HL-60/S4 treated with retinoic acid at 250 ng/mL for 4 days and 3 days (cell line): ENCODE data around the gene RFPL2.

Experiments
- in situ Hi-C: fragments of 300-500 bp; cut with MboI; formaldehyde crosslinking; loops from 2 replicates; pipeline ENCODE4 v1.7.0; 2022; ENCODE audit warnings: low sequenced_read_pairs

RFPL2 gene

DNA sequence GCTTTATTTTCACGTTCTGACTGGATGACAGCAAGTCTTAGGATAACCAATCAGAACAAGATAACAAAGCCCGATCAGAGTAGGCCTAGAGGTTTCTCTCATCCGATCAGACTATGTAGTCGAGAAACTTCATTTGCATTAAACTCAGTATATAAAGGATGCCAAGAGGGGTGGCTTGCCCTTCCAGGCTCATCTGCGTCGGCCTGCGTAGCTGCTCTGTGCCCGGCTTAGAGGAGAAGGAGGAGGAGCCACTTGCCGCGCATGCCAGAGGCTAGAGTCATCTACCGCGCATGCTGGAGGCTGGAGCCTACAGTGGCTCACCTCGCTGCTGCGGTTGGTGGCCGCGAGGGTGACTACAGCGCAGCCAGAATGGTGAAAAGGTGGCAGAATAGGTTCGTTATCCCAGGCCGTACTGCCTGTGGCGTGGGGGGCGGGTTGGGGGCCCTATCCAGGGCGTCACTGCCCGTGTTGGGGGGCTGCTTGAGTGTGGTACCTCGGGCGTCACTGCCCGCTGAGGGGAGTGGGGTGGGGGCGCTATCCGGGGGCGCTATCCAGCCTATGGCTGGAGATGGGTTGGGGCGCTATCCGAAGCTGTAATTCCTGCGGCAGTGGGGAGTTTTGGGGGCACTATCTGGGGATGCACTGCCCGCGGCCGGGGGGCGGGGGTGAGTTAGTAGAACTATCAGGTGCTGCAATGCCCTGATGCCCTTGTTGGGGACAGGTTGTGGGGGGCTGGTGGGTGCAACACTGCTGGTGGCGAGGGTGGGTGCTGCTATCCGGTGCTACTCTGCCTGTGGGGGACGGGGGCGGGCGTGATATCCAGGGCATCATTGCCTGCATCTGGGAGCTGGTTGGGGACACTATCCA is at the start of gene RFPL2:
Gene RFPL2 (minus strand): TSS at position 218 of the 867 bp plus-strand sequence. CDS start 2,622 bp downstream, outside the sequence.
- in situ Hi-C loops = no loop called here

GRCh38 chr22:32249231-32249630 is 44.4 kb upstream of the RFPL2 start:
- in situ Hi-C loops = no loop called here

DNA sequence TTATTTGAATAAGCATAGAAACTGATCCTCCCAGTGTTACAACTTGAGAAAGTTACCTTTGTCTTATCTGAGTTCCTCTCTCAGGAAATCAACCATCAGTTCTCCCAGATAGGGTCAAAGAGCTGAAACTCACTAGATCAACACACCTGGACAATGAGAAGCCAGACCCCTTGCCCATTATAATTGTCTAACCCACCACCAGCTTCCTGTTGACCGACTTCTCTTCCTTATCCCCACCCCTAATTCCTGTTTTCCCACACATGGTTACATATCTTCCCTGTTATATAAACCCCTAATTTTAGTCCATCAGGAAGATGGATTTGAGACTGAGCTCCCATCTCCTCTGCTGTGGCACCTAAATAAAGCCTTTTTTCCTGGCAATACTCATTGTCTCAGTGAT is 43.4 kb upstream of the RFPL2 start:
- in situ Hi-C loops = no loop called here

GRCh38 chr22:32246166-32246565 is 41.3 kb upstream of the RFPL2 start:
- in situ Hi-C loops = no loop called here

GRCh38 chr22:32245042-32245441 is 40.2 kb upstream of the RFPL2 start:
- in situ Hi-C loops = no loop called here

DNA sequence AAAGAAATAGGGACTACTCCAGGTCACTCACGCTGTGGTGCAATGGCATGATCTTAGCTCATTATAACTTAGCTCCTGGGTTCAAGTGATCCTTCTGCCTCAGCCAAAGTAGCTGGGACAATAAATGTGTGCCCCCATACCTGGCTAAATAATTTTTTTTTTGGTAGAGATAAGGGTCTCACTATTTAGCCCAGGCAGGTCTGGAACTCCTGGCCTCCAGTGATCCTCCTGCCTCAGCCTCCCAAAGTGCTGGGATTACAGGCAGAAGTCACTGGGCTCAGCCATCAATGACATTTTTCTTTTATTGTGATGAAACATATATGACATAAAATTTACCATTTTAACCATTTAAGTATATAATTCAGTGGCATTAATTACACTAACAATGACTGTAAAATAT is 39.7 kb upstream of the RFPL2 start:
- in situ Hi-C loops = no loop called here

GRCh38 chr22:32240461-32240860 is 35.6 kb upstream of the RFPL2 start:
- in situ Hi-C loops = no loop called here

DNA sequence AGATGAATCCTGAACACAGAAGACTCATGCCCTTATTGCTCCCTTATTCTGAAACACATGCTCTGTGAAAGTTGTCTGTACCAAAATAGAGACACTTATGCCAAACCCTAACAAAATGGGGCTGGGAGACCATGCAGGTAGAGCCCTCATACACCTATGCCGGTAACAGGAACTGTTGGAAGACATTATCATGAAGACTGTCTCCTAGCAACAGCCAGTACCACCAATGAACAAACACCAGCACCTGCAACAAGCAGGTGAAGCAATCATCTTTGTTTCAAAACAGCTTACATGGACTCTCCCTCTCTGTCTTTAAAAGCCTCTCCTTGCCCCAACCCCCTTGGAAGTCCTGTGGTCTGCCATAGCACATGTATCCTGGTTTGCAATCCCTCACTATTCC is 33.0 kb upstream of the RFPL2 start:
- in situ Hi-C loops = no loop called here

DNA sequence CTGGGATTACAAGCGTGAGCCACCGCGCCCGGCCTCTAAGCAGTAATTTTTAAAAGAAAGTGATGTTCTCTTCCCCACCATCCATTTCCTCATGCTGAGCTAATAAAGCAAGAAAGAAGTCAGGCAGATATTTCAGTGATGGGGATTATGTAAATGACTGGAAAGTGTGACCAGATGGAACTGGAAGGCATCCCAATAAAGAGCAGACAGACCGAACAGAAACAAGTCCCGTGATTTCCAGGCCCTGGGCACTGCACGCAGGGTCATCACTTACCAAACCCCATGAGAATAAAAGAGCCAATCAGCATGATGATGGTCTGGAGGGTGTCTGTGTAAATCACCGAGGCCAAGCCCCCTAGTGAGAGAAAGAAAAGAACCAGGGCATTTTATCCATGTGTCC is 32.1 kb upstream of the RFPL2 start:
- in situ Hi-C loops = no loop called here

DNA sequence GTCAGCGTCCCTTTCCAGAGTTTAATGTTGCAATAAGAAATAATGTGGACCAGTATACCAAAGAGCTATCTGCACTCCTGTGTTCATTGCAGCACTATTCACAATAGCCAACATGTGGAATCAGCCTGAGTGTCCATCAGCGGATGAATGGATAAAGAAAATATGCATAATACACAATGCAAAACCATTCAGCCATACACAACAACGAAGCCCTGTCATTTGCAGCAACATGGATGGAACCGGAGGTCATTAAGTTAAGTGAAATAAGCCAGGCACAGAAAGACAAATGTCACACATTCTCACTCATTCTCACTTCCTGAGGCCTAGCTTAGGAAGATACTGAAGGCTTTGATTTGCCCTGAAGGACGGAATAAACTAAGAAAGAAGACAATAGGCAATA is 28.2 kb upstream of the RFPL2 start:
- in situ Hi-C loops = no loop called here

- in situ Hi-C loops = no loop called here
Measured at GRCh38 chr22:32232191-32232830, 27.4 kb upstream of the RFPL2 start.

GRCh38 chr22:32226326-32227104 is 21.6 kb upstream of the RFPL2 start:
- in situ Hi-C loops = no loop called here

GRCh38 chr22:32222991-32223390 is 18.1 kb upstream of the RFPL2 start:
- in situ Hi-C loops = no loop called here

- in situ Hi-C loops = no loop called here
Measured at GRCh38 chr22:32219026-32219425, 14.2 kb upstream of the RFPL2 start.

DNA sequence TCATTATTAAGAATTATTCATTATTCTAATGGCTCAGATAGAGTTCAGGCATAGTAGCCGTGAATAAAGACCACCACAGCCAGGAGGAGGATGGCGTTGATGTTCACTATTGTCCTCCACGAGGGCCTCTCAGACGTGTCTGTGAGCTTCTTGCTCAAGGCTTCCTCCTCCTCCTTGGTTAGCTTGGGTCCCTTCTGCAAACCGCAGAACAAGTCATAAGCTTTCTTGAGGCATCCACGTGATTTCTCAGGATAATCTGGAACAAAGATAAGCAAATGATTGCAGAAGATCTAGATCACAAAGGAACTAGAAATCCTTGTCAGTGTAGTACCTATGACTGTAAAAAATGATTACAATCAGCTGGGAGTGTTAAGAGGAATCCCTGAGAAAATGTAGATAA is 13.6 kb upstream of the RFPL2 start:
- in situ Hi-C loops = no loop called here

DNA sequence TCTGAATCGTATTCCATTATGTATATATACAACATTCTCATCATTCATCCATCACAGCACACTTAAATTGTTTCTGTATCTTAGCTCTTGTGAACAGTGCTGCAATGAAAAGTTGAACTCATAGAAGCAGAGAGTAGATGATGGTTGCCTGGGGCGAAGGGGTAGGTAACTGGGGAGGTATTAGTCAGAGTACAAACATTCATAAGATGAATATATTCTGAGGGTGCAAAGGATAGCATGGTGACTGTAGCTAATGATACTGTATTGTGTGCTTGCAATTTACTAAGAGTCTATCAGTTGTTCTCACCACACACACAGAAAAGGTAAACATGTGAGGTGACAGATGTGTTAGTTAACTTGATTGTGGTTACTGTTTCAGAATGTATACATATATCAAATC is 12.6 kb upstream of the RFPL2 start:
- in situ Hi-C loops = no loop called here

DNA sequence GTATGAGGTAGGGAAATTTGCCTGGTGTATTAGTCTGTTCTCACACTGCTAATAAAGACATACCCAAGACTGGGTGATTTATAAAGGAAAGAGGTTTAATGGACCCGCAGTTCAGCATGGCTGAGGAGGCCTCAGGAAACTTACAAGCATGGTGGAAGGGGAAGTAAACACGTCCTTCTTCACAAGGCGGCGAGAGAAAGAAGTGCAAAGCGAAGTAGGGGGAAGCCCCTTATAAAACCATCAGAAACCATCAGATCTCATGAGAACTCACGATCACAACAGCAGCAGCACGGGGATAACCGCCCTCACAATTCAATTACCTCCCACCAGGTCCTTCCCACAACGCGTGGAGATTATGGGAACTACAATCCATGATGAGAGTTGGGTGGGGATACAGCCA is 12.0 kb upstream of the RFPL2 start:
- in situ Hi-C loops = no loop called here

- in situ Hi-C loops = no loop called here
Measured at GRCh38 chr22:32211011-32211410, 6.1 kb upstream of the RFPL2 start.

DNA sequence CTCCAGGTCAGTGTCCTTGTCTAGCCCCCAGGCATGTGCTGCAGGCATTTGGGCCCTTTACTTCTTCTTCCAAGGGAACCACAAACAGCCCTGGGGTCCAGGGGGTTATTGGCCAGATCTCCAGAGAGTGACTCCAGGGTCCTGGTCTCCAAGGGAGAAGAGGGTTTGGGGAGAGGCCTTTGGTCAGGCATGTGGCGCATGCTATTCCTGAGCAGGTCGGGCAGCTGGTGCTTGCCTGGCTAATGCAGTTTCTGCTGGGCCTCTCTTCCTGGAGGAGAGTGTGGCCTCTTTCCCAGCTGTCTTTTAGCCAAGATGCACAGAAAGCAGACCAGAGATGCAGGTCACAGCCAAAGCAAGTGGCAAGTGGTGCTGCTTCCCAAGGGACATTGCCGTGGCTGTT is 3.8 kb upstream of the RFPL2 start:
- in situ Hi-C loops = no loop called here

DNA sequence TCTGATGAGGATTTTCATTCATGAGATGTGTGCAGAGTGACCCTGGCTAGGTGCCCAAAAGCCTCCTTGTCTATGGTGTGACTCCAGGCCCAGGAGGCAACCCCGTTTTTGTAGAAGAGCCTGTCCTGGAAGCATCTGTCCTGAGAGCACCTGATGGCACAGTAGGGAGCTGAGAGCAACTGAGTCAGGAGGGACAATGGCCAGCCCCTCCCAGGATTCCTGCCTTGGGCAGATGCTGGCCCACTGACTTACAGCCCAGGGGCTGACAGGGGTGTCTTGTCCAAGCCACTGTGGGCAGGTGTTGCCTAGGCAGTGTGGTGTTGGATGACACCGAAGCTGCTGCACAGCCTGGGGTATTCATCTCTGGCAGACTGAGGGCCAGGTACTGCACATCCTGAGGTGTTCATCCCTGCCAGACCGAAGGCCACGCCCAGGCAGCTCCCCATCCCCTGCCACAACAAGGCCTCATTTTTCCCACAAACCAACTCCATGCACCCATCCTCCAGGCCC is 3.2 kb upstream of the RFPL2 start:
- in situ Hi-C loops = no loop called here
